AG10803 (cell line): Measurements from ENCODE around the gene TMEM242.

Source experiments
- DNase-seq: peaks from one replicate; pipeline ENCODE4 v3.0.0; 2010; ENCODE audit warnings: low read depth
- H3K4me3 ChIP-seq: 2 replicates; pipeline ENCODE4 v1.5.1; 2011; ENCODE audit warnings: mild to moderate bottlenecking, low read length, control low read depth
- TF ChIP-seq, protein P1 (sequence below): conservative IDR thresholded peaks from 2 replicates; pipeline ENCODE4 v1.5.1; 2011; ENCODE audit warnings: mild to moderate bottlenecking, low read length, control low read depth, inconsistent platforms

TMEM242 gene

DNA sequence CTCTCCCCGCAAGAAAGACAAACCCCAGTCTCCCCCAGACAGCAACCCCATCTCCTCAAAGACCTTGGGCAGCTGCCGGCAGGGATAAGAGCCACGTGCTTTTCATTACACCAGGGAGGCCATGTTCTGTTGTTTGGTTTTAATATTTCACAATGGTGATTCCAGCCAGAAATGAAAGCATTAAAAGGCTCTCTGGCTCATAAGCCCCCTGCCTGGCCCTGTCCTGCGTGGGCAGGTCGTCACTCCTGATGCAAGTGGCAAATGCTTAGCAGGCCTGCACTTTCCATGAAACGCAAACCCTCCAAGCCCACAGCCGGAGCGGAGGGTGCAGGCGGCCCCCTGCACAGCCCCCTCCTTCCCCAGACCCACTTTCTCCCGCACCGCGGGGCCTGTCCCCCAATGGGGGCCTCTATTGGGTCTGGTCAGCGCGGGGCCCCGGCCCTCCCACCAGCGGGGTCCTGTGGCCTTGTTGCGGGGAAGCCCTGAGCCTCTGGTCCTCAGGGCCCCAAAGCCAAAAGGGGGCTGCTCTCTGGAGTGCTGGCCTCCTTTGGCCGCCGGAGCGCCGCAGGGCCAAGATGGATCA is 77.2 kb downstream of the TMEM242 start:
- H3K4me3 ChIP-seq: no peak overlapping the region
- TF ChIP-seq, protein P1, sequence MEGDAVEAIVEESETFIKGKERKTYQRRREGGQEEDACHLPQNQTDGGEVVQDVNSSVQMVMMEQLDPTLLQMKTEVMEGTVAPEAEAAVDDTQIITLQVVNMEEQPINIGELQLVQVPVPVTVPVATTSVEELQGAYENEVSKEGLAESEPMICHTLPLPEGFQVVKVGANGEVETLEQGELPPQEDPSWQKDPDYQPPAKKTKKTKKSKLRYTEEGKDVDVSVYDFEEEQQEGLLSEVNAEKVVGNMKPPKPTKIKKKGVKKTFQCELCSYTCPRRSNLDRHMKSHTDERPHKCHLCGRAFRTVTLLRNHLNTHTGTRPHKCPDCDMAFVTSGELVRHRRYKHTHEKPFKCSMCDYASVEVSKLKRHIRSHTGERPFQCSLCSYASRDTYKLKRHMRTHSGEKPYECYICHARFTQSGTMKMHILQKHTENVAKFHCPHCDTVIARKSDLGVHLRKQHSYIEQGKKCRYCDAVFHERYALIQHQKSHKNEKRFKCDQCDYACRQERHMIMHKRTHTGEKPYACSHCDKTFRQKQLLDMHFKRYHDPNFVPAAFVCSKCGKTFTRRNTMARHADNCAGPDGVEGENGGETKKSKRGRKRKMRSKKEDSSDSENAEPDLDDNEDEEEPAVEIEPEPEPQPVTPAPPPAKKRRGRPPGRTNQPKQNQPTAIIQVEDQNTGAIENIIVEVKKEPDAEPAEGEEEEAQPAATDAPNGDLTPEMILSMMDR: no peak
- peak; percentile 75 for DNase-seq

- TF ChIP-seq, protein P1: no peak
- no peak overlapping the region for H3K4me3 ChIP-seq
- DNase-seq: peak; percentile 27
Observed at GRCh38 chr6:157245436-157245835, 77.9 kb downstream of the TMEM242 start.

DNA sequence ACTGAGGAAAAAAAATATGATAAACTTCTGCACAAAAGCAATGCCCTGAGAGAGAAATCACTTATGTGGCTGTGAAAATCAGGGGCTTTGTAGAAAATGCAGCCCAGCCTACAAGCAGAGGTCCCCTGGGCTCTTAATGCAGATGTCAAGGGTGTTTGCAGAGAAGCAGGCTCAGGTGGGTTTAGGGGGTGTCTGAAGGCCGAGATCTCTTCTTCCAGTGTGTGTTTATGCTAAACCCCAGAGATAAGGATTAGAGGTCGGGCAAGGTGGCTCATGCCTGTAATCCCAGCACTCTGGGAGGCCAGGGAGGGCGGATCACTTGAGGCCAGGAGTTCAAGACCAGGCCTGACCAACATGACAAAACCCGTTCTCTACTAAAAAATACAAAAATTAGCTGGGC is 78.5 kb downstream of the TMEM242 start:
- H3K4me3 ChIP-seq: no peak overlapping the region
- TF ChIP-seq, protein P1: no peak
- no peak for DNase-seq

DNA sequence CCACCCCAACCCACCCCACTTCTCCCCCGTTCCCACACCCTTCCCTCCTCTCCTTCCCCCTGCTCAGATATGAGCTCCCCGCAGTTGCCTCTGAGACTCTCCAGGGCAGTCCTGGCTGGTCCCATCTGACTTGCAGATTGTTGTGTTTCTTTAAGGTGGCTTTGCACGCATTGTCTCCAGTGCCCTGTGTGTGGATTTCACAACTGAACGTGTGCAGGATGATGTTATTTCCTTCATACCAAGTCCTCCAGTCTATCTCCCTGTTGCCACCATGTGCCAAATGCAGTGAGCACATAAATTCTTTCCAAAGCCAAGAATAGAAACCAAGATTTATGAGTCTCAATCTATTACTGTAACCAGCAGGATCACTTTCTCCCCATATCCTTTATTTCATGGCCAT is 79.1 kb downstream of the TMEM242 start:
- TF ChIP-seq, protein P1: no peak
- peak; percentile 99 for DNase-seq
- H3K4me3 ChIP-seq: no peak overlapping the region

- H3K4me3 ChIP-seq: no peak overlapping the region
- DNase-seq: no peak
- TF ChIP-seq, protein P1: no peak
Observed at GRCh38 chr6:157242791-157243190, 80.5 kb downstream of the TMEM242 start.

- DNase-seq: no peak
- no peak overlapping the region for H3K4me3 ChIP-seq
- TF ChIP-seq, protein P1: no peak
Observed at GRCh38 chr6:157240960-157241311, 82.4 kb downstream of the TMEM242 start.

GRCh38 chr6:157240059-157240959 is 83.0 kb downstream of the TMEM242 start:
- TF ChIP-seq, protein P1: no peak
- peak; percentile 88 for DNase-seq
- H3K4me3 ChIP-seq: peak overlapping the region; percentile 51
